ENCODE results near the gene RPS6KA5.

- TF ChIP-seq CTCF (IDR thresholded peaks at IDR 0.05) (no peak), POLR2A (IDR thresholded peaks at IDR 0.05) (no peak)
Observed at GRCh38 chr14:90968025-90968424, 92.4 kb downstream of the RPS6KA5 start.

All from gastroesophageal sphincter (tissue), 3 donors.